Measurements from ENCODE around the gene MYL7. TPM values are rescaled to one million over a fixed set of nuclear protein-coding genes. Genes with fewer than 3 reads are reported as not detected.

MYL7 gene
- total RNA-seq, 1 donor from 2014 or later = 1.6 TPM

GRCh38 chr7:44148166-44148565 is 7.0 kb upstream of the MYL7 start:
- TF ChIP-seq, protein P1, sequence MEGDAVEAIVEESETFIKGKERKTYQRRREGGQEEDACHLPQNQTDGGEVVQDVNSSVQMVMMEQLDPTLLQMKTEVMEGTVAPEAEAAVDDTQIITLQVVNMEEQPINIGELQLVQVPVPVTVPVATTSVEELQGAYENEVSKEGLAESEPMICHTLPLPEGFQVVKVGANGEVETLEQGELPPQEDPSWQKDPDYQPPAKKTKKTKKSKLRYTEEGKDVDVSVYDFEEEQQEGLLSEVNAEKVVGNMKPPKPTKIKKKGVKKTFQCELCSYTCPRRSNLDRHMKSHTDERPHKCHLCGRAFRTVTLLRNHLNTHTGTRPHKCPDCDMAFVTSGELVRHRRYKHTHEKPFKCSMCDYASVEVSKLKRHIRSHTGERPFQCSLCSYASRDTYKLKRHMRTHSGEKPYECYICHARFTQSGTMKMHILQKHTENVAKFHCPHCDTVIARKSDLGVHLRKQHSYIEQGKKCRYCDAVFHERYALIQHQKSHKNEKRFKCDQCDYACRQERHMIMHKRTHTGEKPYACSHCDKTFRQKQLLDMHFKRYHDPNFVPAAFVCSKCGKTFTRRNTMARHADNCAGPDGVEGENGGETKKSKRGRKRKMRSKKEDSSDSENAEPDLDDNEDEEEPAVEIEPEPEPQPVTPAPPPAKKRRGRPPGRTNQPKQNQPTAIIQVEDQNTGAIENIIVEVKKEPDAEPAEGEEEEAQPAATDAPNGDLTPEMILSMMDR (IDR thresholded peaks at IDR 0.05) = no peak
- Histone ChIP-seq H3K4me1 (peaks cover 17% of the 10 kb centered on the region), H3K9me3 (no peaks in the 10 kb centered on the region), H3K27me3 (ENCODE audit: low read depth) (peaks cover 25% of the 10 kb centered on the region), H3K36me3 (no peaks in the 10 kb centered on the region), H3K4me3 (no peak overlapping the region), H3K27ac (no peak overlapping the region)
- DNase-seq = no peak
- intact Hi-C loops (cut with DNase I) = no loop called here
- ATAC-seq = no peak

DNA sequence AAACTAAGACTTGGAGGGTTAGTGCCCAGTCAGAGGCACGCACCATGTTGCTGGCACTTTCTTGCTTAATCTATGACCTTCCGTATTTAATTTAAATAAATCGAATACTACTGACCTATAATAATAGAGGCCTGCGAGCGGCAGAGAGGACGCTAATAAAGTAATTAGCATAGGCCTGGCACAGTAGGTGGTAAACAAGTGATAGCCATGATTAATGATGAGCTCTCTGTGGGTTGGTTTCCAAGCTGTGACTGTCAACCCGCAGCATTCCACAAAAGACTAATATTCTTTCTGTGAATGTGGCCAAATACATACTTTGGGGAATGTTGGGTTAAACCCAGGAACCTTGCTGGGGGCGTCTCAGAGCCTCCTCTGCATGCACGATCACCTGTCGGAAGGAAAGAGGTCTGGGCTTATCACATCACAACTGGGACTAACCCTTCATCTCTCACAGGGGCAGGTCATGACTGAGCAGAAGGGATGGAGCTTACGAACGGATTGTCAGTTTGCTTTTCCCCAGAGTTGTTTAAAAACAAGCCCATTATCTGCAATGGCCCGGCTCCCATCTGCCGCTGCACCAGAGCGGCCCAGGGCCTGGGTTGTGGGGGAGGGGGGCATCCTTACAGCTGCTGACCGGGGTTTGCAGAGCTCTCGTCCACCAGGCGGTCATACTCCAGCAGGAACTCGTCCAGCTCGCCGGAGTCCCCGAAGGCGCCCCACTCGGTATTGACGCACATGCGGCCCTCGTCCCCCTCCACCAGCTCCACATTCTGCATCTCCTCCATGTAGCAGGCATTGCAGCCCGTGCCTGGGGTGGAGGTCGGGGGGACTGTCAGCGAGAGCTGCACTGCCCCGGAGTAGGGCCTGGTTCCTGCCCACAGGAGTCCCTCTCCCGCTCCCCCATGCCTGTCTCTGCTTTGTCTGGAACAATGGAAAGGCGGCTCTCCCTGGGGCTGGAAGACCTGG is 6.2 kb upstream of the MYL7 start:
- intact Hi-C loops (cut with DNase I) = no loop called here
- TF ChIP-seq, protein P1 (IDR thresholded peaks at IDR 0.05) = no peak
- Histone ChIP-seq H3K9me3 (no peaks in the 10 kb centered on the region), H3K27me3 (ENCODE audit: low read depth) (peaks cover 25% of the 10 kb centered on the region), H3K36me3 (no peaks in the 10 kb centered on the region), H3K4me3 (no peak overlapping the region), H3K27ac (no peak overlapping the region), H3K4me1 (peaks cover 17% of the 10 kb centered on the region)
- no peak for ATAC-seq
- no peak for DNase-seq

GRCh38 chr7:44145969-44146911 is 5.1 kb upstream of the MYL7 start:
- Histone ChIP-seq H3K27ac (no peak overlapping the region), H3K4me3 (peak overlapping the region; percentile 51), H3K4me1 (peaks cover 17% of the 10 kb centered on the region), H3K9me3 (no peaks in the 10 kb centered on the region), H3K27me3 (ENCODE audit: low read depth) (peaks cover 25% of the 10 kb centered on the region), H3K36me3 (no peaks in the 10 kb centered on the region)
- ATAC-seq = peak; percentile 90 to 92
- intact Hi-C loops (cut with DNase I) = no loop called here
- TF ChIP-seq, protein P1 (IDR thresholded peaks at IDR 0.05) = no peak
- DNase-seq = peak; percentile 85

- Histone ChIP-seq H3K36me3 (no peaks in the 10 kb centered on the region), H3K4me3 (peak overlapping the region; percentile 51), H3K27me3 (ENCODE audit: low read depth) (peaks cover 25% of the 10 kb centered on the region), H3K4me1 (peaks cover 17% of the 10 kb centered on the region), H3K9me3 (no peaks in the 10 kb centered on the region), H3K27ac (no peak overlapping the region)
- DNase-seq = no peak
- TF ChIP-seq, protein P1 (IDR thresholded peaks at IDR 0.05) = no peak
- peak; percentile 3 to 16 for ATAC-seq
- intact Hi-C loops (cut with DNase I) = no loop called here
Observed at GRCh38 chr7:44145479-44145968, 4.4 kb upstream of the MYL7 start.

GRCh38 chr7:44144968-44145478 is 3.9 kb upstream of the MYL7 start:
- DNase-seq = no peak
- Histone ChIP-seq H3K27me3 (ENCODE audit: low read depth) (peaks cover 25% of the 10 kb centered on the region), H3K36me3 (no peaks in the 10 kb centered on the region), H3K4me1 (peaks cover 17% of the 10 kb centered on the region), H3K4me3 (peak overlapping the region; percentile 51), H3K27ac (no peak overlapping the region), H3K9me3 (no peaks in the 10 kb centered on the region)
- TF ChIP-seq, protein P1 (IDR thresholded peaks at IDR 0.05) = no peak
- intact Hi-C loops (cut with DNase I) = no loop called here
- no peak for ATAC-seq
